Cortex of kidney (tissue), 1 donor: ENCODE results near the gene BCOR.

Source experiments
- DNase-seq: peaks from one replicate; lab custom pipeline; 2025; lab: John Stamatoyannopoulos, UW

Gene BCOR

DNA sequence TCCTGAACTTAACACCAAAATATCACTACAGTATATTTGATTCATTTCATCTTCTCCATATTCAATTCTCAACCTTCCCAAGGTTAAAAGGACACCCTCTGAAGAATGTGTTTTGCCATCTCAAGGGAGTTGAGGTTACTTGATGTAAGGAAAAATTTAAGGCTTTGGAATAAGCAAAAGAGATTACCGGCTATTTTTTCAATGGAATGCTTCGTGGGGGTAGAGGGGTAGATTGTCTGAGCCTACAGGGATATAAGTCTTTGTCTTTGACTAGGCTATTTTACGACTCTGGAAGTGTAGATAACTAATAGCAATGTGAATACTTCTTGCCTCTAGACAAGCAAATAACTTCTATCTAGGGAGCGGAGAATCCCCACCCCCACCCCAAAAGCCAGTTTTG, 78.2 kb downstream of the BCOR start:
- no peak for DNase-seq

- DNase-seq: no peak
Observed at GRCh38 chrX:40018041-40018440, 79.7 kb downstream of the BCOR start.

DNA sequence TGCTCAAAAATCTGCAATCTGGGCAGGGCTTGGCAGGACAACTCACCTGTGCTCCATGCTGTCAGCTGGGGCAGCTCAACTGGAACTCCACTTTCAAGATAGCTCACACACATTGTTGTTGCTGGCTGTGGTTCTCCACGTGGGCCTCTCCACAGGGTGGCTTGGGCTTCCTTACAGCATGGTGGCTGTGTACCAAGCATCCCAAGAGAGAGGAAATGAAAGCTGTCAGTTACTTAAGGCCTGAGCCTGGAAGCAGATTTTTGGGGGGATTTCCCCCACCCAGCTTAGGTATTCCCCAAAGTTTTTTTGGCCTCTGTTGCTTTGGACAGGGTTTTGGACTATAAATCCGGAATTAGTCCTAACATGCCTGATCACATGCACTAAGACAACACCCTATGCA, 81.0 kb downstream of the BCOR start:
- no peak for DNase-seq

DNA sequence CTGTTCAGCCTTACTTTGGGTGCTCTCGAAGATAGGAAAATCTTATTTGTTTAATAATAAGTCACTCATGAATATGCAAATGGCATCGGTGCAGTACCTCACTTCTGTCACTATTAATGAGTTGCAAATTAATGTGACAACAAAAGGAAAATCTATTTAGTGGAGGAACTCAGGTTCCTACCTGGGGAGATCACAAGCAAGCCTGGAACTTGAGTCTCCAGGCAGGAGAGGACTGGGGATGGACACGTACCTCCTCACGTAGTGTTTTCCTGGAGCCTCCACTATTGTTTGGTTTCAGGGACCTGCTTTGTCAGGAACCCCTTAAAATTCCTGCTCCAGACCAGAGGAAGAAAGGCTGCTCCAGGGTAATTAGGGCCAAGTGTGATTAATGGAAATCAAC, 82.1 kb downstream of the BCOR start:
- DNase-seq: no peak

DNA sequence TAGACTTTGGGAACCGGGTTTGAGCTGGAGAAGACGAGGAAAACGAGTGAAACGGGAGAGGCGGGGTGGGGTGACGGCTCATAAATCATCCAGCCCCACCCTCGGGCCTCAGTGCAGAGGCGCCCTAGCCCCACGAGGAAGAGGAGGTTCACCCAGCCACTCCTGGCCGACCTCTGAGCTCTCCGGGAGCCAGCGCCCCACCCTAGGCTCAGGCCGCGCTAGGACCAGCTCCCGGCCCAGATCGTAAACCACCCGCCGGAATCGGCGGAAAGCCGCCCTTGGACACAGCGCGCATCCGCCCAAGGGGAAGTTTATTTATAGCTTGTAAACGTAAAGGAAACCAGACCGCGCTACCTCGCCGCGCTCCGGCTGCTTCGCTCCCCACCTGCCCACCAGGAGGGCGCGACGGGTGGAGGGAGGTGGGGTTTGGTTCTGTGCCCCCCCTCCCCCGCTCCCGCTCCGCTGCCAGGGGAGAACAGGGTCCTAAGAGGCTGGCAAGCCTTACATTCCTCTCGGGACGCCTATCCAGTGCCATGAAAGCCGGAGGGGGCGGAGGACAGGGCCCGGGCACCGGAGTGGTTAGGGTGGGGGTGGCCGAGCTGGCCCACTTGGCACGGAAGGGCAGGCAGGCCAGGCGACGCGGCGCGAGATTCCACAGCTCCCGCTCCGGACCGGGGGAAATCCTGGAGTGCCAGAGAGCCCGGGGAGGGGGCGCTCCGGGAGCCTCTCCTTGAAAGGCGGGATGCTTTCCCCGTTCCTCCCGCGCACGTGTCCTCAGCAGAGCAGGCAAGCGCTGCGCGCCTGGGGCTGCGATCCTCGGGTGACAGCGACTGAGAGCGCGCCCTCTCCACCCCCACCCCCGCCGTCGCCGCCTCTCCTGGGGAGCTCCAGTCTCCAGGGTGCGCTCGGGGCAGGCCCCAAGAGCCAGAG, 84.2 kb downstream of the BCOR start:
- DNase-seq: peak; percentile 4

DNA sequence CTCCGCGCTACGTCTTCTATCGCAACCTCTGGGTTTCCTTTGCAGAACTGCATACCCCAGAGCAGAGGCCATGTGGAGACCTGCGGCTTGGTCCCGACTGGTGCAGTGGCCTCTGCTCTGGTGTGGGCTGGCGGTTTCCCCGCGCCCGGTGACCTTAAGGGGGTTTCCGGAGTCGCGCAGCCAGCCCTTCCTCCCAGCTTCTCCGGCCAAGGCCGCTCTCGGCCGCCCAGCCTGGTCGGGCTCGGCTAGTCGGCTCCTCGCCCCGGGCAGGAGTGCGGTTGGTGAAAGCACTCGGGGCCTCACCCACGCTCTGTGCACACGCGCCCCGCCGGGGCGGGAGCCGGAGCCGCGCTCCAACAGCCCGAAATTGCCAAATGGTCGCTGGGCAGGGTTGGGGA, 84.9 kb downstream of the BCOR start:
- no peak for DNase-seq

DNA sequence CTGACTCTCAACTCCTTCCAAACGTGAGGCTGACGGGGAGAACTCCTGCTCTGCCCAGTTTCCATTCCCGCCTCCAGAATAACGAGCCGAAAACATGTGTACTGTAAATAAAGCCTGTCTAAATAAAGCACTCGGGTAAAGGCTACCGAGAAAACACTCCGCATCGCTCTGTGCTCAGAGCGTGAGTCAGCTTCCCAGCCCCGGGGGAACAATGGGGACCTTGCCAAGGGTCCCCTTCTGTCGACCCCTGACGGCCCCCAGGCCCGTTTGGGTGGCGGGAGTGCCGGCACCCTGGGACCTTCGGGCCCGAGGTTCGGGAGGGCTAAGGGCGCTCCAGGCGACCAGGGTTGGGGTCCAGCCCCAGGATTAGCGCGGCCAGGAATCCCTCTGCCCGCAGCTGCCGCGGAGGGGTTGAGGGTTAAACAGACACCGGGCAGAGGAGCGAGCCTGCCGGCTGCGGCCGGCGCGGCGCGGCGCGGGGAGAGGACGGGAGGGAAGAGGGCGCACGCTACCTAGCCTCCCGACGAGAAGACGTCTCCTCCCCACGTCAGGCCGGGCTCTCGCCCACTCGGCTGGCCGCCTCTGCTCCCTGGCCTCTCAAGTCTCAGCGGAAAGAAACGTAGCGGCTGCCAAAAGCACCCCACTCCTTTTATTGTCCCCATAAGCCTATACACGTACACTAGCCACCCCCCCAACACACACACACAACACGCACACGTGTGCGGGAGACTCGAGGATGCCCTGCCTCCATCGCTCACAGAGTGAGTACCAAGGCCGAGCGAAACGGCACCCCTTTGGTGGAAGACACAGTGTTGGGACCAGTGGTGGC, 85.5 kb downstream of the BCOR start:
- no peak for DNase-seq

DNA sequence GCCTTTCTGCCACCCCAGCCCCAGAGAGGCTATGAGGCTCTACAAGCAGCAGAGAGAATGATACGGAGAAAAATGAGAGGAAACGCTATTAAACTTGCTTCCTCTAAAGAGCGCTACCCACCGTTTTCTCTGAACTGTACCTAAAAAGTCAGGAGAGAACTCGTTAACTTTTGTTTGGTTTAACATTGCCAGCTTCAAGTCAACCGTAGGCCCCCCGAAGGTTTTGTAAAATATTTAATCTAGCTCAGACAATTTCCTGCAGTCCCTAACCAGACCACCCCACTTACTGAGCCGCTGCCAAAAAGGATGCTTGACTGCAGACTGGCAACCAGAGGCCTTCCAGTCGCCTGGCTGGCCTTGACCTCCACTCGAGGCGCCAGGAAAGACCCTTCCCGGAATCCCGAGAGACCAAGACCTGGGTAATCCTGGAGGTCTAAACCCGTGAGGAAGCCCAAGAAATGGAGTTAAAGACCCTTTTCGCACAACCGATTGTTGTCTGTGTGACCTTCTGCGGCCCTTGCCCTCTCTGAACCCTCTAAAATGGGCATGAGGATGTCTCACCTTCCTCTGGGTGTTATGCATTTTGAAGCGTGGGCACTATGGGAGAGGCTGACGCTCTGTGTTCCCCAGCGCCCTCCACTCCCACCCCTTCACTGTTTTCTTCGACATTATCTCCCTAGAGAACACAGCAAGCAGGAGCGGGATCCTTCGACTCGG, 86.3 kb downstream of the BCOR start:
- no peak for DNase-seq

GRCh38 chrX:40010550-40011321, 87.0 kb downstream of the BCOR start:
- DNase-seq: no peak

- no peak for DNase-seq
Observed at GRCh38 chrX:40009890-40010289, 87.9 kb downstream of the BCOR start.

DNA sequence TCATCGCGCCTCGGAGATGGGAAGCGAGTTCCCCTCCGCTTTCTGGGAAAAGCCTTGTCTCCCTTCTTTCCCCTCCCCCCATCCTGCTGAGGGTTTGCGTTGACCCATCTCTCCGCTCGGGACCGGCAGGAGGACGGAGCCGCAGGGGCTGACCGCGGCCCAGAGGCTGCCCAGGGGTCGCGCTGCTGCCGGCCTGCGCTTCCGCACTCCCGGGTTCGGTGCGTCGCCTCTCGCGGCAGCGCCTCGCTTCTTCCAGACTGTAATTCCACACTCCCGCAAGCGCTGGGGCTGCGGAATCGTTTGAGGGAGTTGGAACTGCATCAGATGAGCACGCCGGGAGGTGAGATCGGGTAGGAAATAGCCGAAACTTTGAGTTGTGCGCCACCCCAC, 88.3 kb downstream of the BCOR start:
- no peak for DNase-seq

GRCh38 chrX:40008791-40009461, 88.8 kb downstream of the BCOR start:
- DNase-seq: no peak

DNA sequence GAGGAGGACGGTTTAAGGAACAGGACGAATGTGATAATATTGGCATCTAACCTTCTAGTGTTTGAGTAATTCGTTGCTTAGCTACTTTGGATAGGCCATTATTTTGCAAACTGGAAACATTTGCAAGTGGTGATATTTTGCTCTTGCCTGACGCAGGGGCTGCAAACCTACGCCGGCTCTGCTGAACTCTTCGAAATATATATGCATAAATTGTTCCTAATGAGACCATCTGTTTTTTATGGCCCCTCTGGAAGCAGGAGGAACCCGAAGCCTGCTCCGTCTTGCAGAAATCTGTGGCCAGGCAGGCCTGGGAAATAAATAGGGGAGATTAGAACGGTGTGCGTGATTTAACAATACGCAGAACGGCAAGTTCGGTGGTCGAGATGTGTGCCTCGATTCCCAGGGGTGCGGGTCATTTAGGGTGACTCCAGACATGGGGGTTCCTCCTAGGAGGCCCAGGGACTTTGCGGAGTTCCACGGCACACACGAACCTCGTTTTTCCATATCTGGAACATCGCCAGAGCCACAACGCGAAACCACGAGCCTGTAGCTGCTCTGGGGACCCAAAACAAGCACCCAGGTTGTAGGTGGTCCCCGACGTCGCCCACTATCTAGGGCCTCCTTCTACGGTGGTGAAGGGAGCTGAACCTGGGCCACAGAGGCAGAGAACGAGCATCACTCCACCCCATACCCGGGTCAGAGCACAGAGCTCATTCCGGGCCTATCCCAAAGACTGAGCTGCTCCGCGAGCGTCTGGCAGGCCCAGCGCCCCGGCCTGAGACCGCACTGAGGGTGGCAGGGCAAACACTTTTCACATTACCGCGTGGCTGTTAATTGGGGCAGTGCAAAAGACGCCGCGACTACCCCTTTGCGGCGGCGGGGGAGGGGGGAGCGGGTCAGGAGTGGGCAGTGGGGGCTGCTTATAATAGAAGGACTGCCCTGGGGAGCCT, 89.7 kb downstream of the BCOR start:
- DNase-seq: no peak

DNA sequence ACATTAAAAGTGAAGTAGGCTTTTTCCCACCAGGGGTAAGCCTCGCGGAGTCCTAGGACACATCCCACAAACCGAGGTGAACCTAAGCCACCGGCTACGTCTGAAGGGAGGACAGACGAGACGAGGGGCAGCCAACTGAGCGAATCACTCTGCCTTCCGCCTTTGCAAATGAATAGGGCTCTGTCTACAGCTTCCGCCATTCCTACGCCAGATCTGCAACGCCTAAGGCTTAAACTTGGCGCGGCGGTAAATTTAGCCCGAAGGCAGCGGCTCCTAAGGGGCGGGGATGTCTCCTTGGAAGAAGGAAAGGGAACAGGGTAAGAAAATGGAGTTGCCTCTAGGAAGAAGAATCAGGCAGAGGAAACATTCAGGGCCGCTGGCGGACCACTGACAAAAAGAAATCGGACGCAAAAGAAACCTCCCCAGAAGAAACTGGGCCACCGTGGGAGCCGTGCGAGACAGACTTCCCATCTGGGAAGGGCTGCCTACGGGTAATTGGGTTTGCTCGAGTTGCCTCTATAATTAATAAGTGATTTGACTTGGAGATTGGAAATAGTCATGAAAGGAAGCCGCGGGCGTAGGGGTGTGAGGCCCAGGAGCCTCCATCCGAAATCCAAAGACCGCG, 90.5 kb downstream of the BCOR start:
- DNase-seq: no peak

DNA sequence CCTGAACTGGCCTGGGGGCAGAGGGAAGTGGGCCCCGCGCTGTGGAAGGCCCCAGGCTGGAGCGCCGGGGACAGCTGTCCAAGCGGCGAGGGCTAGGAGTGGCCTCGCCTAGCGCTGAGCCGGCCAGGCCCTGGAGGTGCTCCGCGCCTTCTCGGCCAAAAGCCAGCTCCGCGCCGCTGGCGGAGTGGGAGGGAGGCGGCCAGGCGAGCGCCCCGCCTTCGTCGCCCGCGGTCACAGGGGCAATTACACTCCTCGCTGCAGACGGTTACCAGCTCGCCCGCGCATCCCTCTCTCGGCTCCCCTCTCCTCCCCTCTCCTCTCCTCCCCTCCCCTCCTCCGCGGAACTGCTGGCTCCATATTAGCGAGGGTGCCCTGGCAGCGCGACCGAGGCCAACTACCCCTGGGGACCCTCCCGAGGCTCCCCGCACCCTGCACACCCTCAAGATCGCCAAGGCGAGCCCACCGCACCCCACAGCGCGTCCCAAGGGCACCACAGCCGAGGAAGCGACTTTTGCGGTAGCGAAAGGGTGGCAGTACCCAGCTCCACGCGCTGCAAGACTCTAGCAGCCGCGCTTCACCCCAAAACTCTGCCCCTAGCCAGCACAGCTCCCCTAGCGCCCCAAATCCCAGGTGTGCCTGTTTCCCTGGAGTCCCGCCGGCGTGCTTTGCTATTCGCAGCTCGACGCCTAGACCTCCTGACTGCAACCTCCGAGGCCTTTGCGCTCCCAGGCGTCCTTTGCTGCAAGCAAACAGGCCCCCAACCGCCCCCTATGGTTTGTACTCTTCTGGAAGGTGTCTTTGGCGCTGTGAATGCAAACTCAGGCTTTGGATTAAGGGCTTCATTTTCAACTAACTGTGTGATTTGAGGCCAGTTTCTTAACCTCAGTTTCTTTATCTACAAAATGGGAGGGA, 91.4 kb downstream of the BCOR start:
- DNase-seq: no peak

DNA sequence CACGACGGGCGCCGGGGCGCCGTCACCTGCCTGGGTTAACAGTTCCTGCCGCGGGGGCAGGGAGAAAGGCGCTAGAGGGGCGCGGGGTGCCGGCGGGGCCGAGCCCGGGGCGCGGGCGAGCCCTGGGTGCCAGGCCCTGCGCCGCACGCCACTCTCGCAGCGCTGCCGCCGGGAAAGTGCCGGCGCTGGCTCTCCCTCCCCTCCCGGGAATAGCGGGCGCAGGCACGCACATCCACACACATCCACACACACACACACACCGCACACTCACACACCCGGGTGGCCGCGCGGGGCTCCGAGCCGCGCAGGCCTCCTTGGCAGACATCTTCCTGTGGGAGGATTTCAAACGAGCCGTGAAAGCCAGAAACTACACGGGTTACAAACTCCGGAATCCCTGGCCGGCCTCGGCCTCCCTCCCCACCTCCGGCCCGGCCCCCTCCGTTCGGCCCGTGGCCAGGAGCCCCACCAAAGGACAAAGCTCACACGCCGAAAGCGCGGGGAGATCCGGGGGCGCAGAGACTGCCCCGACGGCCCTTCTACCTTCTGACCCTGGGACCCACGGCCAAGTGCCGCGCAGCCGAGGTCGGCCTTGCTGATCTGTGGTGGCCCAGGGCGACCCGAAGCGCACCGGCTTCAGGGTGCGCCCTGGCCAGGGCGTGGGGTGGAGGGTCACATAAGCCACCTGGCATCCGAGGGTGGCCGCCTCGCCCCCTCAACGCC, 92.3 kb downstream of the BCOR start:
- DNase-seq: no peak

- no peak for DNase-seq
Observed at GRCh38 chrX:40004921-40005291, 92.9 kb downstream of the BCOR start.

DNA sequence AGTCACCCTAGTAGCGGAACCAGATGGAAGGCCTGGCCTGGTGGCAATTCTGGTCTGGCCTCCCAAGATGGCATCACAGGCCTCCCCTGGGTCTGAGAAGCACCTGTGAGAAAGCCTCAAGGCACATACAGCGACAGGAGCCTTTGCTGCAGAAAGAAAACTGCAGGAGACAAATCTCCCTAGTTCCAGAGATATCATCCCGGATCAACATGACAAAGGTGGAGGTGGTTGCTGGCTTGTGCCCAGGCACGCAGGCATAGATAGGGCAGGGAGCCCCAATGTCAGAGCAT, 93.6 kb downstream of the BCOR start:
- no peak for DNase-seq
